ENCODE data around the gene GLIS1.

The GLIS1 gene

DNA sequence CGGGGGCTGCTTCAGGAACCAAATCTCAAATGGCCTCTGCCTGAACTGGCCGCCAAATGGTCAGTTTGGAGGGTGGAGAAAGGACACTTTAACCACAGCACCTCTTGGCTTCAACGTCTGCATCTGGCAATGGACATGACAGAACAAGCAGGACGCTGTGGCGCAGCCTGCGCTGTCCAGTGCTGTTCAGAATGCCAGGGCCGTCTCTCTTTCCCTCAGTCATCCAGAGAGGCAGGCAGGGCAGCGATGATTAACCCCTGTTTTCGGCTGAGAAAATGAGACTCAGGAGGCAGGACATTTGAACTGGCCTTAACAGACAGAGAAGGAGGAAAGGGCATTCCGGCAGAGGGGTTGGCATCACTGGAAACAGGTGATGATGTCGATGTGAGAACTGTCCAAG lies 48.6 kb downstream of the GLIS1 start:
- no peak for DNase-seq

DNA sequence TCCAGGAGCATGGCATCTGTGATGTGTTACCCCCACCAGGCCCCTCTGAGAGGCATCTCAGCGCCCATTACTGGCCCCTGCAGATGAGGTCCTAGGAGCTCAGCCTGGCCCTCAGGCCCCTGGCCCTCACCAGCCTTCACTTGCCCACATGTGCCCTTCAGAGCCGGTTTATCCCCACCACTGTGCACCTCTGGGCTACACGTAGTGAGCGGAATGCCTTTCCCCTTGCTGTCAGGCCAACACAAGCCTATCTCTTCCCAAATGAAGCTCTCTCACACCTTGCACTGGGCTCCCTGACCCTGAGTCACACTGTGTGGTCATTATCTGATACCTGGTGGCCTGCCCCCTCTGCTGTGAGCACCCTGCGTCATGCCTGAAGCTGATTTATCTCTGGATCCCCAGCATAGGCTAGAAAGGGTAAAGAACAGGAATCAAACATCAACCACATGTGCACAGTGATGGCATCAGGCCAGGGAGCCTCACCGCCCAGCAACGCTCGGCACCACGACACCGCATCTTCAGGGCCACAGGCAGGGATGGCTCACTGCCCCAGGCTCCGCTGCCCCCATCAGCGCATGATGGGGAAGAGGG lies 49.1 kb downstream of the GLIS1 start:
- DNase-seq, result no peak

DNA sequence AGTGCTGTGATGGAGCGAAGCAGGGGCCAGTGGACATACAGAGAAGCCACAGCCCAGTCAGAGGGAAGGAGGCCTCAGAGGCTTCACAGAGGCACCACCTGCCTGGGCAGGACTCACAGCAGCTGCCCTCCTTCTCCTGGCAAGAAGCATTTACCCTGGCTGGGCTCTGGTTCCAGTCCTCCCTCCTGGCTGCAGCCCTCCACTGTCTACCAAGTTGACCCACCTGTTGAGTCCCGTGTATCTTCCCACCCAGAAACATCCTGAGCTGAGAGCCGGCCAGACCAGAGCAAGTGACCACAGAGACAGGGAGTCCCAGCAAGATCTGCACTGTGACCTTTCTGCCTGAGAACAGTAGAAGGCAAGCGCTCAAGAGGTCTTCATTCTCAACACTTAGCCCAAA lies 49.7 kb downstream of the GLIS1 start:
- no peak for DNase-seq

DNA sequence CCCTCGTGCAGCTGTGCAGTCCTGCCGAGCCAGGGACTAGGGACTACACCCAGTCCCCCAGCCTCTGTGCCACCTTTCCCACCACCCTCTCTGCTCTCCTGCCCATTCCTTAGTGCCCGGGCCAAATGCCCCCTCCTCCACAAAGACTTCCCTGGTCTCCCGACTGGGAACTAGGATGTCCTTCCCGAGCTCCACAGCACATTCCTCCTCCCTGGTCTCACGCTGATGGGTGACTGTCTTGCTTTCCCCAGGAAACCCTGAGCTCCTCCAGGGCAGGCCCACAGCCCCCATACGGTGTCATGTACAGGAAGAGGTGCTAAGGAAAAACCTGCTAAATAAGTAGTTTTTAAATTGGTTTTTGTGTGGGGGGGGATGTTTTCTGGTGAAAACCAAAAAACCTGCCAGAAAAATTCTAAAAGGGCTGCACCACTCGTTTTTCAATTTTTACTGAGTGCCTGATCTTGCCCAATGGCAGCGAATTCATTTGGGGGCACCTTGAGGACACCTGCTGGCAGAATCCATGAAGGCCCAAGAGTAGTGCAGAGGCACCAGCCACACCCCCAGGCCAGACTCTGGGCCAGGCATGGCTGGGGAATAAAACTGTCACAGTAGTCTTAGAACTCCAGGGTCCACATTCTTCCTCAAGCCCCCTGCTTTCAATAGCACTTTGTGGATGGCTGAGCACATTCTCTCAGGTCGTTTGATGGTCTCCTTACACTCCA lies 50.4 kb downstream of the GLIS1 start:
- DNase-seq, result no peak

DNA sequence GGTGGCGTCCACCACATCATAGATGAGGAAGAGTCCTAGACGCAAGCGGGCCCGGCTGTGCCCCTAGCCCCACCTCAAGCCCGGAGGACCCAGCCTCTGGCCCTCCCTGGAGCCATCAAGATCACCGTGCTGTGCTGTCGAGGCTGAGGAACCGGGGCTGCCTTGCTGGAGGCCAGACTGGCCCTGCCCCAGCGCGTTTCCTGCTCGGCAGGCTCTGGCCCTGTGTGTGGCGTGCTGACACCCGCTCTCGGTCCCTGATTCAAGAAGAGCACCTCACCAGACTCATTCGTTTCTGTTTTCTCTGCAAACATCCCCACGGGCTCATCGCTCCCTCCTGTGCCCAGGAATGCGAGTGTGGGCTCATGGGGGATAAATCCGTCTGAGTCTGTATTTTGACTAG lies 51.1 kb downstream of the GLIS1 start:
- DNase-seq, result no peak

DNA sequence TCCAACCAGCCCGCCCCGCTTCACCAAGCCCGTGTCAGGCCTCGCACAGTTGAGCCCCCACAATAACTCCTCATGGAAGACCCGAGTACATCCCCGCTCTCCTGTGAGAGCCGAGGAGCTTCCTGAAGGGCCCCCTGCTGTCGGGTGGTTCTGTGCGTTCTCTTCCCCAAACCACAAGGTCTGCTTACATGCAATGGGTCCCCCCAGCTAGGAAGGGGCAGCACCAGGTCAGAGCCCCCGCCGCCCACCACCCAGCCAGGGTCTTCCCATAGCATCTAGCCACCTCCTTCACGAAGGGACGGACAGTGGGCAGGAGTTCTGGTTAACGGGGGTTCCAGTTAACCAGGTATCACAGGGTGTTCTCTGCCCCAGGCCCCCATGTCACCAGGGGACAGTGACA lies 51.5 kb downstream of the GLIS1 start:
- no peak for DNase-seq

DNA sequence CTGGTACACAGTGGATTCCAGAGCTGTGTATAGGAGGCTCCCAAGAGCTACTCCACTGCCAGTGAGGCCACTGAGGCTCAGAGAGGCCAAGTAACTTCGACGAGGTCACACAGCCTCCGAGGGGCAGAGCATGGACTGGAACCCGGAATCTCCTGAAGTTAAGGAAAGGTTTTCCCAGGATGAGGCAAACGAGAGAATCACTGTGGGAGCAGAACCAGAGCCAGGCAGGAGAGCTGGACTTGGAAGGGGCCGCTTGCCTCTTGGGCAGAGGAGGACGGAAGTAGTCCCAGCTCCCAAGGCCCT lies 52.0 kb downstream of the GLIS1 start:
- DNase-seq, result no peak

DNA sequence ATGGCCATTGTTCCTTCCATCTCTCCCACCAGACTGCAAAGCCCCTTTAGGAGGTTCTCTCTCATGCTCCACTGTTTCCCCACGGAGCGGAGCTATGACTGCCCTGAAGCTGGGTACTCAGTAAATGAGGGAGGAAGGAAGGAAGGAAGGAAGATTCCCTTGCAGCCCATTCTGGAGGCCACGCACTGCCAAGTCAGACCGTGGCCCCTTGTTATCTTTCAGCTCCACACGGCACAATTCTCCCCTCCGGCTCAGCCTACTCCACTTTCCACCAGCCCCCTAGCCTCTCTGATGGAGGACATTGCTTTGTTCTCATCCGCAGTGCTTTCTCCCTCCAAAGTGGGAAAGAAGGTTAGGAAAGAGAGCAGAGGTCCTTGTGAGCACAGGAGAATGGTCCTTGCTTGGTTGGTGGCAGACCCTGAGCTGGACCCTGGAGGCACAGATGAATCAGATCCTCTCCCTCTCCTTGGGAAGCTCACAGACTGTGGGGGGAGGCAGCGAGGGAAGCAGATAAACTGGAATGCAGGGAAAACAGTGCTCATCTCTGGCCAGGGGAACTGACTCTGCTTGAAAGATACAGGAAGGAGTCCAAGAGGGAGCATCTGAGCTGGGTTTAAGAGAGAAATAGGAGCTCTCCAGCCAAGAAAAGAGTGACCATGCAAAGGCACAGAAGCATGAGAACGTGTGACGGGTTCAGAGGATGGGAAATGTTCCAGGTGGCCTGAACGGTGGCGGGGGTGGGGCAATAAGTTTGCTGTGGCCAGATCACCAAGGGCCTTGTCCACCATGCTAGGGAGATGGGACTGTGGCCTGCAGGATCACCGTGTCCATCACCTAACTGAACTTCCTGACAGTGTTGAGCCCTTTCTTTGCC lies 52.6 kb downstream of the GLIS1 start:
- no peak for DNase-seq

DNA sequence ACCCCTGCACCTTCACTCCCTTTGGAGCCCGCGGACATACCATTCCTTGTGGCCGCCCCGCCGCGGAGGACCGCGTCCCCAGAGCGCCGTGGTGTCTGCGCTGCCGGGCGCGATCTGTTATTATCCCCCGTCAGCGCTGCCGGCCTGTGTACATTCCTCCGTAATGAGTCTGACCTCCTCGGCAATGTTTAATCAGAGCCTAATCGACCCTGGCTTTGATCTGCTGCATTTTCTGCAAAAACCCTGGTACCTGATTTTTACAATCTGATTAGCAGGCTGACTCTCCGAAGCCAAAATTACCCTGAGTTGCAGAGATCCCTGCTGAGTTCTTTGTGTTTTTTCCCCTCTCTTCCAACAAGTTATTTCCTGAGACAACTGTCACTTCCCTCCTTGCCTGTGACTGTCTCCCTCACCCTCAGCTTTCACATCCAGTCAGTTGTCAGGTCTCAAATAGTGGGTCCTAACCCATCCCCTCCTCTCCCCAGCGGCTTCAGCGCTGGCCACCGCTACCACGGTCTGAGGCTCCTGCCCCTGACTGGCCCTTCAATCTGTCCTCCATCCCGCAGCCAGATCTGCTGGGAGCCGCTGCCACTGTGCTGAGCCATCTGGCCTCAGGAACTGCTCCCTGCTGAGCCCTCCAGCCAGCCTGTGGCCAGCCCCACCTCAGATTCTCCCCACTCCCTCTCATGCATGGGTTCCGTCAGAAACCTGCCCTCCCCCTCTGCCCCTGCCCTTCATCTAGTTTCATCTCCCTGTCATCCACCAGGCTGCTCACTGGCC lies 53.5 kb downstream of the GLIS1 start:
- DNase-seq, result no peak

DNA sequence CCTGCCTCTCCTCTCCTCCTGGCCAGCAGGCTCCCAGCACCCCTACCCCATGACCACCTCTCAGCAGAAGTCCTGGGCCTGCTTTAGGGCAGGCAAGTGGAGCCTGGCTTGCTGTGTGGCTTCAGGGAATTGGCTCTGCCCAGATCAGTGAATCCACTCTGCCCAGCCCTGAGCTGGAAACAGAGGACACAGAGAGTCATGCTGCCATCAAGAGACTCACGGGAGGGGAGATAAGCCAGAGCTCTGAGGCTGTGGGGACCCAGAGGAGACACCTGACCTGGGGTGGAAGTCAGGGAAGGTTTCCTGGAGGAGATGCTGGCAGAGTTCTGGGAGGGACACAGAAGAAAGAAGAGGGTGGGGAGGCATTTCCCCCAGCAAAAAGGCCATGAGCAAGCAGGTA lies 54.2 kb downstream of the GLIS1 start:
- no peak for DNase-seq

DNA sequence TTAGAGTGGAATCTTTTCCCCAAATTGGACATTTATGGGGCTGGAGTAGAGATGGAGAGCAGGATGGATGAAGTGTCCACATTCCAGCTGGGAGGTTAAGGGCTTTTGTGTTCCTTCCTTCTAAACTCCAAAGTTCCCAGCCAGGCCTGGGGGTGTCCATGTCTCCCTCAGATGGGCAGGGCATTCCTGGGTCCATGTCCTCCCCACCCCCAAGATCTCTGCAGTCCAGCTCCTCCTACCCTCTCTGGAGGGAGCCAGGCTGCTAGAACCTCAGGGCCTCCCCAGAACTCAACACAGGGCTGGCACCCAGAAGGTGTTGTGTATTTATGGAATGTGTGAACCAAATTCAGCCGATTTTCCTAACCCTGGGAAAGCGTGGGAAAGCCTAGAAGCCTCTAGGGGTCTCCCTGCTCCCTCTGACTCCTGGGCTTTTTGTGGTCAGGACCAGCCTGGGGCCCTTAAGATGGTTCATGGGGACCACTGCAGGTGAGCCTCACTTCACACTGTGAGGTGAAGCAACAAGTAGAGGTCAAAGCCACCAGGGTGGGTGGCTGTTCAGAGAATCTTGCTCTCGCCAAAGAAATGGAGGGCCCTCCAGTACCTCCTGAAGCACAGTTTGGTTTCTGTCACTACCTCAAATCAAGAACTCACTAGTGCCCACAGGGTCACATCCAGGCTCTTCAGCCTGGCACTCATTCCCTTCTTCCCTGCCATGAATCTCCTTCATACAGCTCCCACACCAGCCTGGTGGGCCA lies 54.8 kb downstream of the GLIS1 start:
- DNase-seq, result no peak

DNA sequence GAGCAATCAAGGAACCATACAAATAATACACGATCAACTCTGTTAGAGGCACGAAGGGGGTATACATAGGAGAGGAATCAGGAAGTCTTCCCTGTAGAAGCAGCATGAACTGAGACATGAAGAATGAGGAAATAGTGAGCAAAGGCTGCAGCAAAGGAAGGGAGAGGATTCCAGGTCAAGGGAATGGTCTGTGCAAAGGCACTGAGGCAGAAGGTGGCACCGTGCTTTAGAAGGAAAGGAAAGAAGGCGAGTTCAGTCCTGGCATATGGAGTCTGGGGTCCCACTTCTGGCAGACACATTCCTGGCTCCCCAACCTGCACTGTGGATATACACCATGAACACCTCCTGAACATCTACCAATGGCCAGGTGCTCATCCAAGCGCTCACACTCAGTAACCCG lies 56.1 kb downstream of the GLIS1 start:
- no peak for DNase-seq

DNA sequence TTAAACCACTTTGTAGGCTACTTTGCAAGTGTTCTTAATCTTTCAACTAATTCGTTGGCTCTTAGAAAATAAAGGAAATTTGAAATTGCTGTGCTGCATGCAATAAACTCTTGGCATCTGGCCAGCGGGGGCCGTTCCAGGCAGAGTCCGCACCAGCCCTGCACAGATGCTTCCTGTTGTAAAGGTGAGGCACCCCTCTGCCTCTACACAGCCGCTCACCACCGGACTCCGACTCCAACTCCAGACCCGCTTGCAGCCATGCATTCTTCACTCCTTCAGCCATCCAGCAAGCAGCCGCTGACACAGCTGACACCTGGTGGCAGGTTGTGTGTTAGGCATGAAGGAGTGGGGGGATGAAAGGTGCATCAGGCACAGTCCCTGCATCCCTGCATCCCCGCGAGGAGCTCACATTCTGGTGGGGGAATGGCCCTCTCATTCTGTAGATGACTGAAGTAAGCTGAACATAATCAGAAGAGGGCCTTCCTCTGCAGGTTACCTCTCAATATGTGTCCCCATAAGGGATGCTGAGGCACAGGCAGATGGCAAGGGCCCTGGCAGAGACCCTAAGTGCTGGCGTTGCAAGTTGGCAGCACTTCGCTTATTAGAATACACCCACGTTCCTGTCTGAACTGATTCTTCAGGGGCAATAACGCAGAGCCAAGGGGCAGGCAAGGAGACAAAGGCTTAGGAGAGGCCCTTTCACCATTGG lies 56.8 kb downstream of the GLIS1 start:
- peak; percentile 13 for DNase-seq

DNA sequence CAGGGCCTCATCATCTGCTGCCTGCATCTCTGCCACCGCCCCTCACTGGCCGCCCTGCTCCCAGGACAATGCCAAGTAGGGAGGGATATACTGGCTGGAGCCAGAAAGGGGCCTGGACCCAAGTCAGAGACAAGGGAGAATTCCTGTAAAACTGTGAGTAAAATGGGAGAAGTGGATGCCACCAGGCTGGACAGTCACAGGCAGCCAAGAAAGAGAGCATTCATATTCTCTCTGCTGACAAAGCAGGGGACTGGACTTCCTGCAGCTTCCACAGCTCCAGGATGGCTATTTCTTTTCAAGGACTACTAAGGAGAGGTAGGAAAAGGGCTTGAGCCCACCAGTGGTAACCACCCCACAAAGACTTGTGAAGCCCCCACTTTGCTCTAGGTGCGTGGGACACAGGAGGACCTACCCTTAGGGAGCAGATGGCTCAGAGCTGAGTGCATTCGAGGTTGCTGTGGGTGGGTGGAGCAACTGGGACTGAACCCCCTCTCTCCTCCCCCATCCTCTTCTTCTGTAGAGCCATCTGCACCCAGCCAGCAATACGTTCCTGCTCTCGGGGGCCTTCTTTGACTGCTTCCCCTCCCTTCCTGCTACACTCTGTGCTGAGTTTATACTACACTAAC lies 57.5 kb downstream of the GLIS1 start:
- no peak for DNase-seq

DNA sequence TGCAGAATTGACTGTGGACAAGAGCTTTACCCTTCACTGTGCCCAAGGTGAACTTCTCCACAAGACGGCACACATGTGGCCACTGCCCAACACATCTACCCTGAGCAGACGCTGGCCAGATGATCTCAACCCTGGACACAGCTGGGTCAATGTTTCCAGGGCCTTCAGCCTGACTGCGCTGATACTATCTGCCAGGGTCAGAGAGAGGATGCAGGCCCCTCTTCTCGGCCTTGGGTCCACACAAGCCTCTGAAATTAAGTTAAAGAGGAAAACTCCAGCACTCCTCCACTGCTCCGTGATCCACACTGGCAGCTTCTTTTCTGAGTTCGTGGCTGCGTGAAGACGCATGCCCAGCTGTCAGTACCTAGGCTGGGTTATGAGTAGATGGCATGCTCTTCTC lies 58.1 kb downstream of the GLIS1 start:
- no peak for DNase-seq

DNA sequence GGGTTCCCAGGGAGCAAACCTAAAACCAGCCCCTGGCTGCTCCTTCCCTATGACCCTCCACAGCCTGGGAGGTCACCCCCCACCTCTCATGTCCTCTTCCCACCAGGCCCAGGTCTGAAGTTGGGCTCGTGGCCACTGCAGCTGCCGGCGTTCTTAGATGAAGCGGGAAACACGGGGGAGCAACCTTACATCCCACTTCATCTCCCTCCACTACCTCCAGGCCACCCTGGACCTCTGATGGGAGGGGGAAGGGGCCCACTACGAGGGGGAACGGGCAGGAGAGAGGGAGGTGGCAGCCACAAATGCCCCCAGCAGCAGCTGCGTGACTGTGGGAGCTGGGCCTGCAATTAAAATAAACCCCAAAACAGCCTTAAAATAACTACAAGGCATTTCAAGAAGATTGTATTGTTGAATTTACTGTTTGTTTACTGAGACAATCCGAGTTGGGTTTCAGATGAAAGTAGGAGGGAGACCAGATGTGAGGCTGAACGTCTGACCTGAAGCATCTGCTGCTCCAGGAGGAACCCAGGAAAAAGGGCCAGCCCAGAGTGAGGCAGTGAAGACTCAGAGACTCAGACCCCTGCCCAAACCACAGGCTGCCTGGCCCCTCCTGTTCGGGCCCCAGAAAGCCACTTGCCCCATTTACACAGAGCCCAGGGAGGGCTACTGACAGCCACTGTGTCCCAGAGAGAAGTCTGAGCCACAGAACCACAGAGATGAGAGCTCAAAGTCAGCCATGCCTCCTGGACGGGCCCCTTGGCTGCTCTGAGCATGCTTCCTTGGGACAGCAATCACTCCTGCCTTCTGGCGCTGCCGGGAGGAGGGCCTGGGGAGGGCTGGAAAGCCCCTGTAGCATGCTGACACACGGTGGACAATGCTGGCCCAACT lies 59.8 kb downstream of the GLIS1 start:
- DNase-seq, result no peak

DNA sequence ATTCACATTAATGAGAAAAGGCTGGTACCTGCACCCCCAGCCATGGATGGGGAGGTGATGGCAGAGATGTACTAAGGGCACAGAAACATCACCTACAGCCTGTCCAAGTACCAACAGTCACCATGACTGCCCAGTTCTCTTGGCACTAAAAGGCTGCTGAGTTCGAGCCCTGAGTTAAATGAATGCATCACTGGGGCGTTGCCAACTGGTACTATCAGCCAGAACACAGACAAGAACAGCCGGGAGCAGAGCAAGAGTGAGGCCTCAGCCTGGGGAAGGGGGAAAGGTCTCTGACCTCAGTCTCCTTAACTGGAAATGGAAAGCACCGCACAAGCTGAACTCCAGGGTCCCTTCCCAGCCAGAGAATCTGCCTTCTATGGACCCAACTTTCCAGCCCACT lies 60.5 kb downstream of the GLIS1 start:
- DNase-seq, result no peak

DNA sequence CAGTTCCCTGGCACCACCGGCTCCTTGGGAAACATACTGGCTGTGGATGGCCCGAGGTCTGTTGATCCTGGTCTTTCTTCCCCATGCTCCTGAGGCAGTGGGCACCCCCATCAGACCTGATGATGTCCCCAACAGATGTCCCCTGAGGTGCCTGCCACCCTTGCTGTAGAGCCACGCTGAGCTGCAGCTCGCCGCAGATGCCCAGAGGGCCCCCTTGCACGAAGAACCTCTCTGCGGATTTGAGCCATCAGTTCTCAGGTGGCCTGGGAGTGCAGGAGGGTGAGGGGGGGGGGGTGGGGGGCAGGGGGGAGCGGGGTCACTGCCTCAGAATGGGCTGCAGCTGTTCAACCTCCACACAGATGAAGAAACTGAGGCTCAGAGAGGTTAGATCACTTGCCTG lies 60.9 kb downstream of the GLIS1 start:
- DNase-seq, result no peak

DNA sequence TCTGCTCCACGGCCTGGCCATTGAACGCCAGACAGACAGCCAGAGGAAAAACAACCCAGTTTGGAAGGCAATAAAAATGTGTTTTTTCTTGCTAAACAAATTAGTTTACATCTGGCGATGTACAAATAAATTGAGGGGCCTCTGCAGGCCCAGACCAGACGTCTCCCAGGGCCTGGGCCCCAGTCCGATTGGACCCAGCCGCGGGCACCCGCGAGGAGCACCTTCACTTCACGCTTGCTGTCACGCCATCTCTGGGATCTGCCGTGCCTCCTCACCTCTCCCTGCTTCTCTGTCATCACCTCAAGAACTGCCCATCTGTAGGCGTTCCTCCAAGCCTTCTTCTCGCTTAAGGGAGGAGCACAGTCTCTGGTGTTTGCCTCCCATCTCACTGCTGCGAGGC lies 61.5 kb downstream of the GLIS1 start:
- no peak for DNase-seq

DNA sequence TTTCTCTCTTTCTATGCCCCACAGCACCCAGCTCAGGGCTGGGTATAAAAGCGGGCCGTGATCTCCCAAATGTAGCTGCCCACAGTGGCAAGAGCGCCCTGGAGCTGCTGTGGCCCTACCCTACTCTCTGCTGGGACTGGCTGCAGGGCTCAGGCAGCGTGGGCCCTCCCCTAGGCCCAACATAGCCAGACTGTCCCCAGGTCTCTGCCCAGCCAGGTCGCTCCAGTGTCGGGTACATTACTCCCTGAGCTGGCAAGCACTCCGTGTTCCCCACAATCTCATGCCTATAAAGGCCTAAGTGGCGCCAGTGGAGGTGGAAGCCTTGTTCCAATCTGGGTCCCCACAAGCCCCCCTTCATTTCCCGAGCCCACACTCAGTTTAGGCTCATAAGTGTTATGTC lies 66.2 kb downstream of the GLIS1 start:
- DNase-seq, result no peak

DNA sequence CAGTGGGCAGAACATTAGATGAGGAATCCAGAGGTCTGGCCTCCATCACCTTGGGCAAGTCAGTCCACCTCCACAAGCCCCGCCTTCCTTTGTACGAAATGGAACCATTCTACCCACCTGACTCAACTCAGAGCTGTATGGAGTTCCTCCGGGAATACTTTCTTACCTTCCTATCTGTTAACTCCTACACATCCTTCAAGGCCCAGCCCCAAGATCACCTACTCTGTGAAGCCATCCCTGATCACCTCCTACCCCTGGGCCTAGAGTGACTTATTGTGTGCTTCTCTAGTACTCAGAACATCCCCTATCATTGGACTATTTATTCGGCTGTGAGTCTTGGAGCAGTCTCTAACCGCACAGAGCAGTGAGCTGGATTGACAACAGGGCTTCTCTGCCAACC lies 66.7 kb downstream of the GLIS1 start:
- no peak for DNase-seq

Measured in stimulated activated CD4-positive, alpha-beta T cell treated with anti-CD3 and anti-CD28 coated beads, Interleukin-12 subunit alpha, Interleukin-12 subunit beta, amount 100 ng/mL, for 4 hours (primary cell).